GM12891 (cell line): Measurements from ENCODE around the gene PPP5C.

Experiments
- POLR2AphosphoS5 ChIP-seq: IDR thresholded peaks from 2 replicates; pipeline ENCODE4 v1.6.1; 2011; ENCODE audit warnings: low read depth, low read length, control low read depth
- TAF1 ChIP-seq: IDR thresholded peaks from 2 replicates; pipeline ENCODE4 v1.6.1; 2011; ENCODE audit warnings: low read depth, low read length, control low read depth

- TF ChIP-seq POLR2AphosphoS5, result no peak
- TF ChIP-seq TAF1, result no peak
Measured at GRCh38 chr19:46297700-46298478, 49.0 kb upstream of the PPP5C start.
